OCI-LY1 (cell line): Measurements from ENCODE around the gene ZNF285.
"Not testable (repeated sequence)": the region's sequence is repeated elsewhere in the genome, so short reads cannot be mapped to it uniquely, and the experiment has no call there.

Experiments used
- H2AFZ ChIP-seq: fragments of 200-600 bp; sonication (generic), shearing (Covaris generic); 2 replicates; pipeline ENCODE4 v1.6.0; 2014; ENCODE audit warnings: antibody characterized with exemption, mild to moderate bottlenecking, low read length
- H3F3A ChIP-seq: fragments of 200-600 bp; sonication (generic), shearing (Covaris generic); 2 replicates; pipeline ENCODE4 v1.6.0; 2014; ENCODE audit warnings: mild to moderate bottlenecking, antibody characterized with exemption, low read length, moderate library complexity; ENCODE audit not compliant: insufficient read depth
- H3K27ac ChIP-seq: fragments of 200-600 bp; sonication (generic); 2 replicates; pipeline ENCODE4 v1.5.1; 2014; ENCODE audit warnings: low read length, mixed run types, mild to moderate bottlenecking, low read depth; ENCODE audit not compliant: poor library complexity, severe bottlenecking
- H3K27me3 ChIP-seq: fragments of 200-600 bp; sonication (generic); 2 replicates; pipeline ENCODE4 v1.6.0; 2014; ENCODE audit warnings: antibody characterized with exemption, mild to moderate bottlenecking, low read length, moderate library complexity; ENCODE audit not compliant: insufficient read depth
- H3K36me3 ChIP-seq: fragments of 200-600 bp; sonication (generic); 2 replicates; pipeline ENCODE4 v1.6.1; 2014; ENCODE audit warnings: mild to moderate bottlenecking, antibody characterized with exemption, low read length, moderate library complexity, mixed read lengths; ENCODE audit not compliant: insufficient read depth
- H3K4me1 ChIP-seq: fragments of 200-600 bp; sonication (generic); 2 replicates; pipeline ENCODE4 v1.5.1; 2014; ENCODE audit warnings: mild to moderate bottlenecking, low read length, moderate library complexity; ENCODE audit not compliant: insufficient read depth, severe bottlenecking
- H3K4me2 ChIP-seq: fragments of 200-600 bp; sonication (generic), shearing (Covaris generic); 2 replicates; pipeline ENCODE4 v1.6.1; 2014; ENCODE audit warnings: low read length
- H3K4me3 ChIP-seq: fragments of 200-600 bp; sonication (generic); 2 replicates; pipeline ENCODE4 v1.5.1; 2014; ENCODE audit warnings: low read length, low read depth, mild to moderate bottlenecking, mixed read lengths; ENCODE audit not compliant: poor library complexity, severe bottlenecking
- H3K79me2 ChIP-seq: fragments of 200-600 bp; shearing (Covaris generic); 2 replicates; pipeline ENCODE4 v1.6.1; 2016; ENCODE audit warnings: mixed run types, low read length, mixed read lengths; ENCODE audit not compliant: insufficient read depth
- H3K9ac ChIP-seq: fragments of 200-600 bp; sonication (generic), shearing (Covaris generic); 2 replicates; pipeline ENCODE4 v1.6.1; 2014; ENCODE audit warnings: mild to moderate bottlenecking, low read length, mixed read lengths
- H3K9me2 ChIP-seq: fragments of 200-600 bp; sonication (generic), shearing (Covaris generic); 2 replicates; pipeline ENCODE4 v1.6.1; 2014; ENCODE audit warnings: low read depth, mild to moderate bottlenecking, low read length, mixed read lengths
- H3K9me3 ChIP-seq: fragments of 200-600 bp; shearing (Covaris generic); 2 replicates; pipeline ENCODE4 v1.6.1; 2014; ENCODE audit warnings: low read length, mixed read lengths
- H4K20me1 ChIP-seq: fragments of 200-600 bp; sonication (generic), shearing (Covaris generic); 2 replicates; pipeline ENCODE4 v1.6.0; 2016; ENCODE audit warnings: mild to moderate bottlenecking, low read length; ENCODE audit not compliant: insufficient read depth
- CTCF ChIP-seq: fragments of 200-600 bp; sonication (generic), shearing (Covaris generic); IDR thresholded peaks from 2 replicates; pipeline ENCODE4 v1.5.1; 2017; ENCODE audit warnings: mild to moderate bottlenecking, antibody characterized with exemption, low read length, moderate library complexity, mixed read lengths
- EZH2 ChIP-seq: fragments of 200-600 bp; sonication (generic), shearing (Covaris generic); IDR thresholded peaks from 2 replicates; pipeline ENCODE4 v1.8.0; 2017; ENCODE audit warnings: borderline replicate concordance, mixed run types, mild to moderate bottlenecking, antibody characterized with exemption, low read length, moderate library complexity, mixed read lengths

The ZNF285 gene

GRCh38 chr19:44435441-44435840 is 34.0 kb upstream of the ZNF285 start:
- Histone ChIP-seq H3K79me2 (no peaks in the 10 kb centered on the region), H3K9ac (no peak overlapping the region), H2AFZ (no peak overlapping the region), H3K4me1 (no peaks in the 10 kb centered on the region), H3F3A (no peaks in the 10 kb centered on the region), H3K27ac (no peak overlapping the region), H3K9me3 (no peaks in the 10 kb centered on the region), H3K4me2 (no peak overlapping the region), H3K36me3 (no peaks in the 10 kb centered on the region), H3K27me3 (no peaks in the 10 kb centered on the region), H3K9me2 (no peaks in the 10 kb centered on the region), H3K4me3 (no peak overlapping the region), H4K20me1 (no peaks in the 10 kb centered on the region)
- TF ChIP-seq EZH2 = no peak
- no peak for TF ChIP-seq CTCF

- no peaks in the 10 kb centered on the region for H3F3A ChIP-seq
- no peaks in the 10 kb centered on the region for H3K79me2 ChIP-seq
- no peaks in the 10 kb centered on the region for H3K36me3 ChIP-seq
- H3K9me3 ChIP-seq = no peaks in the 10 kb centered on the region
- H3K9ac ChIP-seq = no peak overlapping the region
- H4K20me1 ChIP-seq = no peaks in the 10 kb centered on the region
- H3K9me2 ChIP-seq = no peaks in the 10 kb centered on the region
- H3K4me1 ChIP-seq = no peaks in the 10 kb centered on the region
- no peak overlapping the region for H2AFZ ChIP-seq
- H3K4me3 ChIP-seq = no peak overlapping the region
- no peak overlapping the region for H3K27ac ChIP-seq
- H3K27me3 ChIP-seq = no peaks in the 10 kb centered on the region
- TF ChIP-seq CTCF = no peak
- no peak for TF ChIP-seq EZH2
- no peak overlapping the region for H3K4me2 ChIP-seq
Observed at GRCh38 chr19:44430956-44431355, 29.5 kb upstream of the ZNF285 start.

GRCh38 chr19:44415553-44415952 is 14.1 kb upstream of the ZNF285 start:
- H3K9ac ChIP-seq, H3K4me3 ChIP-seq, H3K9me2 ChIP-seq, H4K20me1 ChIP-seq, H3K27me3 ChIP-seq, H3F3A ChIP-seq, H3K36me3 ChIP-seq, H3K79me2 ChIP-seq, H3K9me3 ChIP-seq, H2AFZ ChIP-seq, H3K27ac ChIP-seq, H3K4me1 ChIP-seq, H3K4me2 ChIP-seq: not testable (repeated sequence)

GRCh38 chr19:44389268-44389667 is 12.1 kb downstream of the ZNF285 start:
- H3K9me2 ChIP-seq, H3K9ac ChIP-seq, H2AFZ ChIP-seq, H3K79me2 ChIP-seq, H3K9me3 ChIP-seq, H3K4me3 ChIP-seq, H3K36me3 ChIP-seq, H3K4me2 ChIP-seq, H3K4me1 ChIP-seq, H3K27me3 ChIP-seq, H3F3A ChIP-seq, H3K27ac ChIP-seq, H4K20me1 ChIP-seq: not testable (repeated sequence)
